K562 (cell line): ENCODE data around the gene DRGX. TPM values are rescaled to one million over a fixed set of nuclear protein-coding genes. Genes with fewer than 3 reads are reported as not detected.
A peak's percentile ranks its signal among the peaks of the same experiment; 100 is the strongest.

Source experiments
- ATAC-seq: fragments of 200-7000 bp; cut with Tn5 transposase; 3 replicates; pipeline ENCODE4 v1.9.1; 2020; ENCODE audit warnings: moderate library complexity
- BruUV-seq: library from RNA; stranded (reverse); fragments of 400-500 nt; replicated peaks from 2 replicates; lab custom pipeline; 2021; lab: Mats Ljungman, UMichigan
- CTCF ChIA-PET: fragments of 300-600 bp; formaldehyde crosslinking; extraction: SDS; loops from one replicate; lab custom pipeline; 2021; ENCODE audit warnings: low intra/inter-chr PET ratio; lab: Yijun Ruan, JAX
- POLR2A ChIA-PET: fragments of 300-600, 350-650 bp; sonication (Branson Sonifier 250); formaldehyde crosslinking; extraction: SDS; loops from one replicate; lab custom pipeline; 2021; ENCODE audit warnings: antibody characterized with exemption, inconsistent platforms; lab: Yijun Ruan, JAX
- DNase-seq, 4 experiments: peaks; one replicate each; pipeline versions ENCODE4 v3.0.0 to v3.0.0-alpha.2; 2011 to 2018; ENCODE audit warnings: low spot score in 3 of 4, mixed read lengths in 3 of 4; ENCODE audit errors: extremely low read depth in 1 of 4
- FAIRE-seq: peaks from 2 replicates; lab custom pipeline; 2011; peaks lifted over from hg19 to GRCh38; lab: Jason Lieb, UNC
- H2AFZ ChIP-seq: 2 replicates; pipeline ENCODE4 v1.6.0; 2011; ENCODE audit warnings: low read depth, low read length, control low read depth, inconsistent platforms
- H3K27ac ChIP-seq: fragments of 200-600 bp; 3 replicates; pipeline ENCODE4 v1.8.0; 2011; ENCODE audit warnings: low read depth, mild to moderate bottlenecking, control low read depth, inconsistent platforms, low read length, moderate library complexity, mixed read lengths; ENCODE audit errors: extremely low read depth
- H3K27me3 ChIP-seq, 2 experiments: fragments of 300-600 bp in 1 of 2; 2 replicates in 1 of 2; 3 replicates in 1 of 2; pipeline versions ENCODE4 v1.6.0 to v1.8.0; 2011; ENCODE audit warnings: inconsistent platforms in 2 of 2, low read length in 2 of 2, mild to moderate bottlenecking in 1 of 2, mixed read lengths in 1 of 2, moderate library complexity in 1 of 2; ENCODE audit not compliant: control insufficient read depth in 2 of 2, insufficient read depth in 2 of 2
- H3K36me3 ChIP-seq: fragments of 300-600 bp; 3 replicates; pipeline ENCODE4 v1.8.0; 2011; ENCODE audit warnings: mild to moderate bottlenecking, low read length, inconsistent platforms; ENCODE audit not compliant: control insufficient read depth, insufficient read depth
- H3K4me1 ChIP-seq, 2 experiments: fragments of 200-600 bp in 1 of 2; replicated peaks in 1 of 2; 2 replicates in 1 of 2; 3 replicates in 1 of 2; pipeline versions ENCODE4 v1.5.1 to v1.8.0; 2011; ENCODE audit warnings: inconsistent platforms in 2 of 2, low read length in 2 of 2, mild to moderate bottlenecking in 1 of 2, mixed read lengths in 1 of 2, moderate library complexity in 1 of 2; ENCODE audit not compliant: control insufficient read depth in 2 of 2, insufficient read depth in 2 of 2
- H3K4me2 ChIP-seq: 2 replicates; pipeline ENCODE4 v1.6.1; 2011; ENCODE audit warnings: low read length, control low read depth, inconsistent platforms, mixed read lengths; ENCODE audit not compliant: insufficient read depth
- H3K4me3 ChIP-seq: fragments of 200-600 bp; sonication (generic), shearing (Covaris generic); 2 replicates; pipeline ENCODE4 v1.5.1; 2016; ENCODE audit warnings: control low read depth, inconsistent platforms
- H3K79me2 ChIP-seq: fragments of 200-600 bp; 3 replicates; pipeline ENCODE4 v1.8.0; 2011; ENCODE audit warnings: low read length, inconsistent platforms; ENCODE audit not compliant: control insufficient read depth, insufficient read depth
- H3K9ac ChIP-seq, 2 experiments: 2 replicates each; pipeline versions ENCODE4 v1.6.0 to v1.6.1; 2011; ENCODE audit warnings: low read depth in 2 of 2, low read length in 2 of 2, control low read depth in 1 of 2, inconsistent platforms in 1 of 2, mild to moderate bottlenecking in 1 of 2, mixed read lengths in 1 of 2; ENCODE audit not compliant: insufficient read depth in 1 of 2
- H3K9me1 ChIP-seq: one replicate; pipeline ENCODE4 v1.6.0; 2011; ENCODE audit warnings: inconsistent platforms, mild to moderate bottlenecking, low read length, moderate library complexity; ENCODE audit not compliant: control insufficient read depth, insufficient read depth
- H3K9me3 ChIP-seq: replicated peaks from 2 replicates; pipeline ENCODE4 v1.5.1; 2011; ENCODE audit warnings: low read depth, low read length, inconsistent platforms; ENCODE audit not compliant: control insufficient read depth, insufficient read depth
- H4K20me1 ChIP-seq: replicated peaks from 2 replicates; pipeline ENCODE4 v1.6.1; 2011; ENCODE audit warnings: low read length, inconsistent platforms, mixed read lengths; ENCODE audit not compliant: control insufficient read depth, insufficient read depth
- GATAD2B ChIP-seq: fragments of 450-650 bp; IDR thresholded peaks from 2 replicates; pipeline ENCODE4 v1.6.1; 2017; ENCODE audit warnings: mild to moderate bottlenecking, borderline replicate concordance
- KLF13 ChIP-seq: fragments of 450-650 bp; IDR thresholded peaks from 2 replicates; pipeline ENCODE4 v1.6.1; 2016; ENCODE audit warnings: missing genetic modification characterization, low read depth, mild to moderate bottlenecking, missing compliant biosample characterization, moderate library complexity, borderline replicate concordance
- SPI1 ChIP-seq: IDR thresholded peaks from 2 replicates; pipeline ENCODE4 v1.6.1; 2011; ENCODE audit warnings: low read depth, low read length, control low read depth, borderline replicate concordance
- WGBS: fragments of 100-300 bp; shearing (Covaris generic); methylation state at CpG from one replicate; pipeline ENCODE4 v1.1.6; 2016; ENCODE audit warnings: low coverage, mixed read lengths; ENCODE audit not compliant: insufficient coverage; ENCODE audit errors: missing lambda C conversion rate; 5-methylcytosine and 5-hydroxymethylcytosine counted together
- in situ Hi-C: fragments of 300-500 bp; cut with MboI; formaldehyde crosslinking; loops from 4 replicates; pipeline ENCODE4 v1.15.0; 2018; ENCODE audit warnings: inconsistent platforms, mixed read lengths
- intact Hi-C: fragments of 100-400 bp; cut with micrococcal nuclease; formaldehyde crosslinking; loops from 2 replicates; pipeline ENCODE4 v1.14.2; 2022
- polyA plus RNA-seq, 8 experiments: library from polyadenylated mRNA; depleted of rRNA in 4 of 8; stranded (reverse) in 5 of 8; unstranded in 3 of 8; fragments of >200 nt; fragmentation: Nextera tagmentation in 2 of 8; fragmentation: Illumina TruSeq in 1 of 8; extraction: Ambion mirVana in 2 of 8; extraction: Trizol in 1 of 8; gene quantifications; 2 replicates each; pipeline versions ENCODE4 v1.2.1 to v1.2.3, GENCODE V29; 2011 to 2014; ENCODE audit warnings: inconsistent platforms in 1 of 8, missing spikeins in 1 of 8
- total RNA-seq, 7 experiments: library from RNA; depleted of rRNA in 6 of 7; stranded (reverse); fragments of >200 nt in 6 of 7; fragmentation: Illumina TruSeq in 2 of 7; extraction: Trizol in 2 of 7; gene quantifications; 2 replicates each; pipeline versions ENCODE4 v1.2.1 to v1.2.3, GENCODE V29; 2011 to 2021; ENCODE audit warnings: low replicate concordance in 1 of 7

DRGX gene
- total and polyA plus RNA-seq, 9 of the 15 experiments (the other 6 are each of a cell fraction or from before 2014, with no cell fraction given): not detected

- H3K36me3 ChIP-seq: no peaks in the 10 kb centered on the region
- no TSS peak for BruUV-seq
- TF ChIP-seq KLF13: no peak
- peak; percentile 36; the same call in 1 of the 2 replicates for TF ChIP-seq SPI1
- no peak overlapping the region for H3K4me3 ChIP-seq
- ChIA-PET CTCF (no interaction called here), POLR2A (interaction anchor here (0.9 kb wide), 1 partner anchor 11 kb away, joined by 3 read pairs; no protein-coding TSS in a partner anchor)
- 0 out of 2 replicates have a peak, but pooled peaks cover 3% of the 10 kb centered on the region for H3K9me3 ChIP-seq
- peaks cover 8 to 21% of the 10 kb centered on the region in 2 experiments; a peak in 3 of 5 replicates for H3K27me3 ChIP-seq
- in situ Hi-C loops (no loop called here), intact Hi-C loops (no loop called here)
- H3K9me1 ChIP-seq: no peaks in the 10 kb centered on the region
- H3K4me2 ChIP-seq: no peak overlapping the region
- no peak overlapping the region for H2AFZ ChIP-seq
- no peaks in the 10 kb centered on the region; the same call in 1 of the 2 replicates for H4K20me1 ChIP-seq
- H3K27ac ChIP-seq: no peak overlapping the region
- ATAC-seq: no peak
- no peaks in the 10 kb centered on the region for H3K4me1 ChIP-seq
- H3K79me2 ChIP-seq: no peaks in the 10 kb centered on the region
- FAIRE-seq: no peak
- DNase-seq: no peak
- 2% methylated on average over 3 of the region's 3 CpGs for WGBS
- no peak overlapping the region for H3K9ac ChIP-seq
Observed at GRCh38 chr10:49347827-49348226, 48.1 kb downstream of the DRGX start.

DNA sequence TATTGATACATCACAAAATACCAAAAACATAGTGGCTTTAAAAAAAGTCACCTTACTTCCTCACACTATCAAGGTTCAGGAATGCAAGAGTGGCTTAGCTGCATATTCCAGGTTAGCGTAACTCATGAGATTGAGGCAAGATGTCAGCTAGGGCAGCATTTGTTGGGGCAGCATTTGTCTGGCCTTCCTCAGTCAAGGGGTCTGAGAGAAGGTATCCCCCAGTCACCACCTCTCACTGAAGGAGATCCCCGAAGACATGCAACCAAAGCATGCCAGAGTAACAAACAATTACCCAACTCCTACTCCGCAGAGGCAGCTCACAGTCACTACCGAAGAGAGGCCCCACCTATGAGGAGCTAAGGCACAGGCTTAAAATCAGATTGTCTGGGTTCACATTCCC, 48.5 kb downstream of the DRGX start:
- Histone ChIP-seq H3K9ac (no peak overlapping the region), H3K4me3 (no peak overlapping the region), H3K9me3 (0 out of 2 replicates have a peak, but pooled peaks cover 3% of the 10 kb centered on the region), H3K4me2 (no peak overlapping the region), H3K9me1 (no peaks in the 10 kb centered on the region), H3K27ac (no peak overlapping the region), H3K27me3 (peaks cover 8 to 21% of the 10 kb centered on the region in 2 experiments; a peak in 3 of 5 replicates), H4K20me1 (no peaks in the 10 kb centered on the region; the same call in 1 of the 2 replicates), H3K4me1 (no peaks in the 10 kb centered on the region), H2AFZ (no peak overlapping the region), H3K36me3 (no peaks in the 10 kb centered on the region), H3K79me2 (no peaks in the 10 kb centered on the region)
- in situ Hi-C loops: no loop called here
- ATAC-seq: no peak
- BruUV-seq: no TSS peak
- TF ChIP-seq GATAD2B: no peak
- ChIA-PET CTCF (no interaction called here), POLR2A (interaction anchor here (0.9 kb wide), 1 partner anchor 11 kb away, joined by 3 read pairs; no protein-coding TSS in a partner anchor)
- FAIRE-seq: no peak
- intact Hi-C loops: no loop called here
- no peak for DNase-seq
- 2% methylated on average over 4 of the region's 4 CpGs for WGBS
